Endodermal cell (in vitro differentiated cells): ENCODE measurements around the gene ITPA. TPM values are rescaled to one million over a fixed set of nuclear protein-coding genes. Genes with fewer than 3 reads are reported as not detected.

ENCODE experiments used
- DNase-seq: peaks from one replicate; pipeline ENCODE4 v3.0.0-alpha.2; 2017
- H3K27ac ChIP-seq: 2 replicates; pipeline ENCODE4 v1.5.1; 2013; ENCODE audit warnings: mild to moderate bottlenecking, low read depth, low read length, moderate library complexity
- H3K27me3 ChIP-seq: 2 replicates; pipeline ENCODE4 v1.6.1; 2013; ENCODE audit warnings: mild to moderate bottlenecking, low read length, moderate library complexity; ENCODE audit not compliant: insufficient read depth, control insufficient read depth, poor library complexity, severe bottlenecking
- H3K36me3 ChIP-seq: 2 replicates; pipeline ENCODE4 v1.7.0; 2013; ENCODE audit warnings: mild to moderate bottlenecking, low read length, moderate library complexity; ENCODE audit not compliant: control insufficient read depth, insufficient read depth
- H3K4me1 ChIP-seq: one replicate; pipeline ENCODE4 v1.7.0; 2013; ENCODE audit warnings: low read length; ENCODE audit not compliant: control insufficient read depth, insufficient read depth
- H3K4me3 ChIP-seq: 2 replicates; pipeline ENCODE4 v1.5.1; 2013; ENCODE audit warnings: mild to moderate bottlenecking, low read length, moderate library complexity
- H3K9ac ChIP-seq: 2 replicates; pipeline ENCODE4 v1.6.1; 2013; ENCODE audit warnings: mild to moderate bottlenecking, low read length, moderate library complexity; ENCODE audit not compliant: poor library complexity, severe bottlenecking; ENCODE audit errors: extremely low read depth
- H3K9me3 ChIP-seq: 2 replicates; pipeline ENCODE4 v1.6.1; 2013; ENCODE audit warnings: mild to moderate bottlenecking, low read length, moderate library complexity; ENCODE audit not compliant: control insufficient read depth
- H3K27ac Mint-ChIP-seq: 2 replicates; pipeline ENCODE4 v1.8.0; 2020; ENCODE audit warnings: mixed read lengths
- H3K27me3 Mint-ChIP-seq: 2 replicates; pipeline ENCODE4 v1.8.0; 2021; ENCODE audit warnings: mild to moderate bottlenecking, mixed read lengths; ENCODE audit not compliant: insufficient read depth
- H3K36me3 Mint-ChIP-seq: 2 replicates; pipeline ENCODE4 v1.8.0; 2020; ENCODE audit warnings: low read depth, mixed read lengths
- H3K4me1 Mint-ChIP-seq: 2 replicates; pipeline ENCODE4 v1.8.0; 2020; ENCODE audit warnings: mixed read lengths
- H3K4me3 Mint-ChIP-seq: 2 replicates; pipeline ENCODE4 v1.8.0; 2020; ENCODE audit warnings: mild to moderate bottlenecking, moderate library complexity, mixed read lengths
- H3K9me3 Mint-ChIP-seq: 2 replicates; pipeline ENCODE4 v1.8.0; 2020; ENCODE audit warnings: mild to moderate bottlenecking, mixed read lengths
- CTCF ChIP-seq: fragments of 200-600 bp; sonication (generic); conservative IDR thresholded peaks from 2 replicates; pipeline ENCODE4 v1.5.0; 2021; ENCODE audit warnings: antibody characterized with exemption, mild to moderate bottlenecking
- whole genome bisulfite sequencing, 2 experiments: methylation state at CpG; one replicate each; pipeline versions ENCODE4 v1.1.5 to v1.1.7; 2013; ENCODE audit warnings: missing lambda C conversion rate in 2 of 2, mixed read lengths in 1 of 2; ENCODE audit not compliant: insufficient coverage in 1 of 2, insufficient read length in 1 of 2; 5-methylcytosine and 5-hydroxymethylcytosine counted together
- total RNA-seq, 2 donors: library from RNA; stranded (reverse); fragmentation: NEBNext Ultra II Directional in 1 of 2; extraction: Animal tissue kit (Norgen Biotek cat#: 25700) in 1 of 2; gene quantifications; 2 replicates in 1 of 2; 3 replicates in 1 of 2; pipeline ENCODE4 v1.2.1, GENCODE V29; 2021

Gene ITPA
- total RNA-seq, 2 donors from 2014 or later: 50.8 to 53.6 TPM

GRCh38 chr20:3193806-3194616 is 15.3 kb upstream of the ITPA start:
- Mint-ChIP-seq H3K9me3 (no peaks in the 10 kb centered on the region), H3K36me3 (peaks cover 68% of the 10 kb centered on the region), H3K4me3 (no peak overlapping the region), H3K27me3 (no peaks in the 10 kb centered on the region), H3K4me1 (peaks cover 4% of the 10 kb centered on the region), H3K27ac (no peak overlapping the region)
- Histone ChIP-seq H3K4me1 (no peaks in the 10 kb centered on the region), H3K9me3 (no peaks in the 10 kb centered on the region), H3K9ac (no peak overlapping the region), H3K36me3 (peaks cover 74% of the 10 kb centered on the region), H3K27me3 (no peaks in the 10 kb centered on the region), H3K4me3 (no peak overlapping the region), H3K27ac (no peak overlapping the region)
- no peak for DNase-seq
- TF ChIP-seq CTCF: no peak
- 97 to 98% methylated on average over 9 to 14 of the region's 14 CpGs for WGBS, 2 experiments

DNA sequence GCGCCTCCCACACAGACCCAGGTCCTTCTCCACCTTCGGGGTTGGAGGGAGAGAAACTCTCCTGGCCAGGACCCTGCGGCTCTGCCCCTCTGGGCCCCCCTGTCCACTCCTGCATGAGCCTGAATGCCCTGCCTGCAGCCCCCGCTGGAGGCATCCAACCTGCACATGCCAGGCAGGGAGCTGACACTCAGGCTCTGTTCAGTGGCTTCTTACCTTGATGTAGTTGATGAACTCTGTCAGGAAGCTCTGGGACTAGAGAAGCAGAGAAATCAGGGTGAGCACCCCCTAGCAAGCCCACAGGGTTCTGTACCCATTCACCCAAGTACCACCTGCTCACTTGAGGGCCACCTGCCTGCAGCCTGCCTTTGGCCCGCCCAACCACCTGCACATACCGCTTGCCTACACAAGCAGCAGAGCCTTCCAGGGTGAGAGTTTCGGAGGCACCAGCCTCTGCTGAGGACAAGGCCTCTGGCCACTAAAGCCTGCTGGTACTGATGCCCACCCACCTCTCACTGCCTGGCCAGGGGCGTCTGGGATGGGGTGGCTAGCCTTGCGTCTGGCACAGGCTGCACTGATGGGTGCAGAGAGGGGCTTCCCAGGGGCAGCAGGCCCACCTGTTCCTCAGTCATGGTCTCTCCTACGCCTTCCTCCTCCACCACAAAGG is 14.5 kb upstream of the ITPA start:
- Mint-ChIP-seq H3K36me3 (peaks cover 72% of the 10 kb centered on the region), H3K4me3 (no peak overlapping the region), H3K27ac (no peak overlapping the region), H3K27me3 (no peaks in the 10 kb centered on the region), H3K9me3 (no peaks in the 10 kb centered on the region), H3K4me1 (peaks cover 3% of the 10 kb centered on the region)
- TF ChIP-seq CTCF: no peak
- Histone ChIP-seq H3K27me3 (no peaks in the 10 kb centered on the region), H3K36me3 (peaks cover 75% of the 10 kb centered on the region), H3K9ac (no peak overlapping the region), H3K27ac (no peak overlapping the region), H3K4me1 (no peaks in the 10 kb centered on the region), H3K4me3 (no peak overlapping the region), H3K9me3 (no peaks in the 10 kb centered on the region)
- WGBS, 2 experiments: 97 to 100% methylated on average over 6 to 10 of the region's 10 CpGs
- DNase-seq: no peak

- H3K27me3 ChIP-seq: no peaks in the 10 kb centered on the region
- peaks cover 73% of the 10 kb centered on the region for H3K36me3 ChIP-seq
- Mint-ChIP-seq H3K27ac (no peak overlapping the region), H3K9me3 (no peaks in the 10 kb centered on the region), H3K27me3 (no peaks in the 10 kb centered on the region), H3K4me3 (no peak overlapping the region), H3K36me3 (peaks cover 72% of the 10 kb centered on the region), H3K4me1 (no peaks in the 10 kb centered on the region)
- no peak for TF ChIP-seq CTCF
- no peak overlapping the region for H3K27ac ChIP-seq
- no peaks in the 10 kb centered on the region for H3K9me3 ChIP-seq
- DNase-seq: no peak
- no peak overlapping the region for H3K9ac ChIP-seq
- H3K4me3 ChIP-seq: no peak overlapping the region
- no peaks in the 10 kb centered on the region for H3K4me1 ChIP-seq
- 88 to 93% methylated on average over 5 to 7 of the region's 7 CpGs for WGBS, 2 experiments
Observed at GRCh38 chr20:3195590-3196237, 13.6 kb upstream of the ITPA start.
